Kidney epithelial cell (primary cell): Measurements from ENCODE around the gene LMBRD1. TPM values are rescaled to one million over a fixed set of nuclear protein-coding genes. Genes with fewer than 3 reads are reported as not detected.

Experiments
- DNase-seq: peaks from one replicate; pipeline ENCODE4 v3.0.0-alpha.2; 2010; ENCODE audit warnings: low read depth
- H3K27me3 ChIP-seq: 2 replicates; pipeline ENCODE4 v1.6.0; 2011; ENCODE audit warnings: low read length; ENCODE audit not compliant: control insufficient read depth, insufficient read depth
- H3K36me3 ChIP-seq: 2 replicates; pipeline ENCODE4 v1.5.1; 2011; ENCODE audit warnings: low read length; ENCODE audit not compliant: control insufficient read depth, insufficient read depth
- H3K4me3 ChIP-seq: 2 replicates; pipeline ENCODE4 v1.5.1; 2011; ENCODE audit warnings: low read depth, mild to moderate bottlenecking, control low read depth, low read length
- CTCF ChIP-seq: IDR thresholded peaks from 2 replicates; pipeline ENCODE4 v1.5.1; 2011; ENCODE audit warnings: mild to moderate bottlenecking, moderate library complexity, low read length, control low read depth, inconsistent platforms; ENCODE audit not compliant: insufficient read depth, poor library complexity, severe bottlenecking
- total RNA-seq: library from RNA; depleted of rRNA; stranded (reverse); fragments of >200 nt; gene quantifications from 2 replicates; pipeline ENCODE4 v1.2.3, GENCODE V29; 2015

Gene LMBRD1
- total RNA-seq, 1 donor from 2014 or later, result 33.6 TPM

DNA sequence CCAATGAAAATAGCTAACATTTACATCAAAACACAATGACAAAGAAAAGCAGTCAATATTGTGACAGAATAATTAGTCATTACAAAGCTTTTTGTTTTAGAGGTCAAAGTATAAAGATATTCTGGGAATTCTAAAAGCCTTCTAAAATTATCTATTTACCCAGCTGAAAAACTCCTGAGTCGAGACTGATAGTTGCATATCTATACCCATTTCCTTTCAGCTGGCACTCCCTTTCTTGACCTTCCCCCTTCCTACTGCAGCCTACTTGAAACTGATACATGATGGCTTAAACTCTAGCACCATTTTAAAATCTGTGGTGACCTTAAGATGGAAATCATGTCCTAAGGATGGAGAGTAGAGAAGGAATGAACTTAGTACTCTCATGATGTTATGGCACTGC, 38.6 kb downstream of the LMBRD1 start:
- no peak for TF ChIP-seq CTCF
- DNase-seq, result no peak
- Histone ChIP-seq H3K27me3 (no peaks in the 10 kb centered on the region), H3K4me3 (no peak overlapping the region), H3K36me3 (no peaks in the 10 kb centered on the region)

DNA sequence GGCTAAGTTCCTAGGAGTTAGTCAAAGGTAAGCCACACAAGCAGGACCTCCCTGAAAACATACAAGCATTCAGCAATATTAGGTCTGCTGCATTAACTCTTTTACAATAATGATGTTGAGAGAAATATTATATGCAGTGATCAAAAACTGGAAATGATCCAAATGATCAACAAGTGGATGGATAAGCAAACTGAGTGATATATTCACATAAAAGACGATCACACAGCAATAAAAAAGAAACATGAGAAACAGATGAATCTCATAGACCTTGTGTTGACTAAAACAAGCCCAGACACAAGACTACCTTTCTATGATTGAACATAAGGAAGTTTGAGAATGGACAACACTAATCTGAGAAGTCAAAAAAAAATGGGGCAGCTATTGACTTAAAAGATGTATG, 39.9 kb downstream of the LMBRD1 start:
- TF ChIP-seq CTCF, result no peak
- H3K27me3 ChIP-seq, result no peaks in the 10 kb centered on the region
- no peak for DNase-seq
- H3K4me3 ChIP-seq, result no peak overlapping the region
- H3K36me3 ChIP-seq, result no peaks in the 10 kb centered on the region

GRCh38 chr6:69756366-69756765, 40.4 kb downstream of the LMBRD1 start:
- Histone ChIP-seq H3K4me3 (no peak overlapping the region), H3K27me3 (no peaks in the 10 kb centered on the region), H3K36me3 (no peaks in the 10 kb centered on the region)
- no peak for DNase-seq
- TF ChIP-seq CTCF, result no peak

GRCh38 chr6:69735027-69735426, 61.8 kb downstream of the LMBRD1 start:
- H3K36me3 ChIP-seq, result no peaks in the 10 kb centered on the region
- no peaks in the 10 kb centered on the region for H3K27me3 ChIP-seq
- H3K4me3 ChIP-seq, result no peak overlapping the region
- TF ChIP-seq CTCF, result no peak
- DNase-seq, result peak; percentile 18

- Histone ChIP-seq H3K4me3 (no peak overlapping the region), H3K27me3 (no peaks in the 10 kb centered on the region), H3K36me3 (no peaks in the 10 kb centered on the region)
- no peak for DNase-seq
- no peak for TF ChIP-seq CTCF
Measured at GRCh38 chr6:69732640-69733039, 64.2 kb downstream of the LMBRD1 start.

DNA sequence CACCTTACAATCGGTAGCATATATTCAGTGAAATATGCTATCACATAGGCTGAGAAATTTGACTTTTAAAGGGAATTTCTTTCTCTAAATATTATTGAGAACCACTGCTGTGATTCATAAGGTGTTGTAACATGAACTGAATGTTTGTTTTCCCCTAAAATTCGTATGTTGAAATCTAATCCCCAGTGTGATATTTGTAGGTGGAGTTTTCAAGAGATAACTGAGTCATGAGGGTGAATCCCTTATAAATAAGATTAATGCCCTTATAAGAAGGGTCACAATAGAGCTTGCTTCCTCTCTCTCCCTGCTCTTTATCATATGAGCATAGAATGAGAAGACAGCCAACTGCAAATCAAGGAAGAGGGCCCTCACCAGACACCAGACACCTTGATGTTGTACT, 64.8 kb downstream of the LMBRD1 start:
- Histone ChIP-seq H3K4me3 (no peak overlapping the region), H3K36me3 (no peaks in the 10 kb centered on the region), H3K27me3 (no peaks in the 10 kb centered on the region)
- TF ChIP-seq CTCF, result no peak
- DNase-seq, result no peak
